Activated naive CD4-positive, alpha-beta T cell treated with anti-CD3 and anti-CD28 coated beads, Interleukin-2, amount 50 U/mL, for 72 hours (primary cell): ENCODE data around the gene SYP. TPM values are rescaled to one million over a fixed set of nuclear protein-coding genes. Genes with fewer than 3 reads are reported as not detected.
"Not testable (repeated sequence)": the region's sequence is repeated elsewhere in the genome, so short reads cannot be mapped to it uniquely, and the experiment has no call there.

Experiments used
- ATAC-seq, 2 donors: fragments of 150-1000 bp; cut with Tn5 transposase; 2 replicates each; pipeline ENCODE4 v1.10.0; 2021; ENCODE audit warnings: mild to moderate bottlenecking in 2 of 2, moderate library complexity in 2 of 2
- DNase-seq, 2 donors: peaks; one replicate each; pipeline ENCODE4 v3.0.0; 2021 to 2022; ENCODE audit warnings: low spot score in 2 of 2
- H3K27ac Mint-ChIP-seq, 2 donors: one replicate each; pipeline ENCODE4 v1.8.0; 2022; ENCODE audit warnings: mild to moderate bottlenecking in 2 of 2, mixed read lengths in 2 of 2
- H3K36me3 Mint-ChIP-seq, 2 donors: one replicate each; pipeline ENCODE4 v1.8.0; 2022; ENCODE audit warnings: mixed read lengths in 2 of 2
- H3K9me3 Mint-ChIP-seq, 2 donors: one replicate each; pipeline ENCODE4 v1.8.0; 2022; ENCODE audit warnings: mixed read lengths in 2 of 2
- total RNA-seq, 2 donors: library from RNA; stranded (reverse); gene quantifications; one replicate each; pipeline ENCODE4 v1.2.3, GENCODE V29; 2022

Gene SYP
- total RNA-seq, 2 donors from 2014 or later, result 11.2 to 69.3 TPM

DNA sequence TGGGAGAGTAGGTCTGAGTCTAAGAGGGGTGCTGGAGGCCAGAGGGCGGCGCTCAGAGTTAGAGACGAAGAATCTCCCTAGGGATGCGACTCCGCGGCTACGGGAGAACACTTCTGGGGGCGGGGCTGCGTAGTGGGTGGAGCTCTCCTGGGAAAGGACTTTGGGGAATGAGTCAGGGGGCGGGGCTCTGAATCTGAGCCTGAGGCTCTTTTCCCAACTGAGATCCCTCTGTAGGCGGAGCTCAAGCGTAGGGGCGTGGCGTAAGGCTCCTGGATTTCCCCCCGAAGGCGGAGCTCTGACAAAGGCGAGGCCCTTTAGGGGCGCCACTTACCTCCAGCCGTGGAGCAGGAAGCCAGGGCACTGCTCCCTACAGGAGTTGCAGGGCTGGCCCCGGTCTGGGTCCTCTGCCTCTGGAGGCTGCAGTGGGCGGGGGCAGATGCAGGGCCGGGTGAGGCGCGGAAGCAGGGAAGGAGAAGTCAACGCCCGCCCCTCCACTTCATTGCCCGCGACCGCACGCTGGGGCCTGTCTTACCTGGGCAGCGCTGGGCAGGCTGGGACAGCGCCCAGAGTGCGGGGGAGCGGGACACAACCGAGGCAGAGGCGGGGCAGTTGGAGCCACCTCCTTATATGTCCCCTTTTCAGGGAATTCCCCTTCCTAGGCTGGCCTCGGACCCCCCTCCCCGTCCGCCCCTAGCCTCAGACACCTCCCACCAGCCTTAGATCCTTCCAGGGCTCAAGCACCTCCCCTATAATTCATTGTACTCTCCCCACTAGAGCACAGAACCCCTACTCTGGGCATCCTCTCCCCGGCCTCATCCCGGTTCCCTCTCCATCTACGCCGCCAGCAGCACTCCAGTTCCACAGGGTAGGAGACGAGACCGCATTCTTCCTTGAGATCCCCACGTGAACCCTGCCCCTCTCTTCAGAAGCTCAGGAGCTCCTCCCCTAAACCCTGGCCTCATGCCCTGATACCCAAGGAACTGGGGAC is 15.4 kb downstream of the SYP start:
- no peaks in the 10 kb centered on the region for H3K9me3 Mint-ChIP-seq
- ATAC-seq (peak; percentile 58 to 65), DNase-seq (peak; percentile 31 to 64)
- peak overlapping the region; percentile 82 to 89 for H3K27ac Mint-ChIP-seq
- H3K36me3 Mint-ChIP-seq, result peaks cover 3 to 8% of the 10 kb centered on the region in 2 donors

DNA sequence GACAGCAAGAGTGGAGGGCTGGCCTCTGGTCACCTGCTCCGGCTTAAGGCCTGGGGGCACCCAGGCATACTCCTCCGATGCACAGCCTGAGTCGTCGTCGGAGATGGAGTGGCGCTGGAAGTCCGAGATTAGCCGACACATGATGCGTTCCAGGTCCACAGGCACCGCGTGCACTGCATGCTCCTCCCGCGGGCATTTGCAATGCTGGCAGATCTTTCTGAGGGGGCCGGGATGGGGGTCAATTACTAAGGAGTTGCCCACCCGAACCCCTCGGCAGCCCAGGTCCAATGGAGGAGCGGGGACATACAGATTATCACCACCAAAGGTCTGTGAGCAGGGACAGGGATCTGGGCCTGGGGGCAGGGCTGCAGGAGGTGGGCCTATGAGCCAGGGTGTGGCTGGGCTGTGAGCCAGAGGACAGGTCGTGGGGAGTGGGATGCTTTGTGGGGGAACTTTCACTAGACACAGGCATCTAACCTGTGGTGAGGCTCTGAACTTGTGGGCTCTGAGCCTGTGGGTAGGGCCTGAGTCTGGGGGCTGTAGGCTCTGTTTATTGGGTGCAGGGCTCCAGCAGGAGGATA is 16.2 kb downstream of the SYP start:
- DNase-seq, result no peak
- Mint-ChIP-seq H3K27ac (peak overlapping the region in 1 of 2 donors; percentile 82), H3K36me3 (peaks cover 0 to 8% of the 10 kb centered on the region in 2 donors)

GRCh38 chrX:49179358-49179757 is 20.6 kb downstream of the SYP start:
- Mint-ChIP-seq H3K27ac (peak overlapping the region; percentile 67 to 72), H3K9me3 (no peaks in the 10 kb centered on the region), H3K36me3 (peaks cover 0 to 13% of the 10 kb centered on the region in 2 donors)
- DNase-seq (no peak), ATAC-seq (no peak)

More for the DNA sequence above, 16.2 kb downstream of the SYP start:
- H3K9me3 Mint-ChIP-seq, result no peaks in the 10 kb centered on the region
- peak in 1 of 2 donors; percentile 1 for ATAC-seq

- no peak for DNase-seq
- Mint-ChIP-seq H3K27ac (no peak overlapping the region), H3K9me3 (no peaks in the 10 kb centered on the region), H3K36me3 (peaks cover 0 to 17% of the 10 kb centered on the region in 2 donors)
- no peak for ATAC-seq
These were observed 21.5 kb downstream of the SYP start for GRCh38 chrX:49178537-49178936.

DNA sequence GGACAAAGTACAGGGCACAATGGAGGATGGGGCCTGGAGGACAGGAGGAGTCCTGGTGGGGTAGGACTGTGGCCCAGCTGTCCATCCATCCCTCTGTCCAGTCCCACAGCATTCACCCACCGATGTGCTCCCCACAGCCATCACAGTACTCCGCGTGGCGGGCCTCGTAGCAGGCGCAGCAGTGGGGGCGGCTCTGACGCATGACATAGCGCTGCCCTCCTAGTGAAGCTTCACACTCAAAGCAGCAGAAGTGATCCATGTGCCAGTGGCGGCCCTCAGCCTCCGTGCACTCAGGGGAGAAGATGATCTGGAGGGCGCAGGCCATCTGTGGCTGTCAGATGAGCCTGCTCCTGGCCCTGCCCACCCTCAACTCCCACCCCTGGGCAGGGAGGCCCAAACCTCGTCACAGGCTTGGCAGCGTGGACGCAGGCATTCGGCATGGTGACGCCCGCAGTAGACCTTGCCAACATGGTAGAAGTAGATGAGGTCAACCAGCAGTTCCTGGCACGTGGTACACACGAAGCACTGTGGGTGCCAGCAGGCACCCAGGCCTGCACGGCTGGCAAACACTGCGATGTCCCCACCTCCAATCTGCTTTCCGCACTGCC is 22.0 kb downstream of the SYP start:
- H3K27ac Mint-ChIP-seq, result peak overlapping the region; percentile 68
- DNase-seq (no peak), ATAC-seq (peak; percentile 4 to 18)
- peaks cover 6 to 21% of the 10 kb centered on the region in 2 donors for H3K36me3 Mint-ChIP-seq
- H3K9me3 Mint-ChIP-seq, result no peaks in the 10 kb centered on the region

- H3K36me3 Mint-ChIP-seq, result peaks cover 11 to 27% of the 10 kb centered on the region in 2 donors
- DNase-seq (no peak), ATAC-seq (peak; percentile 25 to 47)
- no peaks in the 10 kb centered on the region for H3K9me3 Mint-ChIP-seq
- peak overlapping the region; percentile 68 for H3K27ac Mint-ChIP-seq
These were observed 22.6 kb downstream of the SYP start for GRCh38 chrX:49177338-49177833.

DNA sequence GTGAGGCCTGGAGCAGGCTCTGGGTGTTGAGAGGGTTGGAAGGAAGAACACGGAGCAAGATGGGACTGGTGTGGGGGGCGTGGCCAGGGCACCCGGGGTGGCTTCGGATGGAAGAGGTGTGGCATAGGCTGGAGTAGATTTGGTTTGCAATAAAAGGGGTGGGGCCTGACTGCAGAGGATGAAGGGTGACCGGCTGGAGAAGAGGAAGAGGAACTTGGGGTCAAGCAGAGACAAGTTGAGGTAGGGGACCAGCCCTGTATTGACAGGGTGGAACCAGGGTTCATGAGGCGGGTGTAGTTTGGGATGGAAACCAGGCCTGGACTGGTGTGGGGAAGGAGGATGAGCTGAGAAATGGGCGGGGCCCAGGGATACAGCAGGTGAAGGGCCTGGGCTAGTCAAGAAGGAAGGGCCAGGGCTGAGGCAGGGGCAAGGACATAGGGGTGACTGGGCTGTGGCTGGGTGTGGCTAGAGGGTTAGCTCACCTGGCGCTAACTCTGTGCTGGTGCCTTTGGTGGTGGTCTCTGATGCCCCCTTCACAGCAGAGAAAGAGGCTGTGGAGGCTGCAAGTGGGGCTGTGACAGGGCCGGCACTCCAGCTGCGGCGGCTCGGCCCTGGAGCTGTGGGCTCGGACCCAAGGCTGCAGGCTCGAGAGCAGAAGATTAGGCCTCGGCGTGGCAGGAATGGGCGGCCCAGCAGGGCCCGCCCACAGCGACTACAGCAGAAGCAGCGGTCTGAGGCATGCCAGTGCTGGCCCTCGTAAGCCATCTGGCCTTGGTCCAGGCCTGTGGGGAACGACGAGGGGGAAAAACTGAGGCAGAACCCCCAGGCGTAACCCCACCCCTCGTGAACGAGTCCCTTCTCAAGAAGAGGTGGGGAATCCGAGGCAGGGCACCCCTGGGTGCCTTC is 23.3 kb downstream of the SYP start:
- H3K9me3 Mint-ChIP-seq, result no peaks in the 10 kb centered on the region
- peak overlapping the region in 1 of 2 donors; percentile 87 for H3K27ac Mint-ChIP-seq
- ATAC-seq (no peak), DNase-seq (no peak)
- H3K36me3 Mint-ChIP-seq, result peaks cover 16 to 27% of the 10 kb centered on the region in 2 donors

DNA sequence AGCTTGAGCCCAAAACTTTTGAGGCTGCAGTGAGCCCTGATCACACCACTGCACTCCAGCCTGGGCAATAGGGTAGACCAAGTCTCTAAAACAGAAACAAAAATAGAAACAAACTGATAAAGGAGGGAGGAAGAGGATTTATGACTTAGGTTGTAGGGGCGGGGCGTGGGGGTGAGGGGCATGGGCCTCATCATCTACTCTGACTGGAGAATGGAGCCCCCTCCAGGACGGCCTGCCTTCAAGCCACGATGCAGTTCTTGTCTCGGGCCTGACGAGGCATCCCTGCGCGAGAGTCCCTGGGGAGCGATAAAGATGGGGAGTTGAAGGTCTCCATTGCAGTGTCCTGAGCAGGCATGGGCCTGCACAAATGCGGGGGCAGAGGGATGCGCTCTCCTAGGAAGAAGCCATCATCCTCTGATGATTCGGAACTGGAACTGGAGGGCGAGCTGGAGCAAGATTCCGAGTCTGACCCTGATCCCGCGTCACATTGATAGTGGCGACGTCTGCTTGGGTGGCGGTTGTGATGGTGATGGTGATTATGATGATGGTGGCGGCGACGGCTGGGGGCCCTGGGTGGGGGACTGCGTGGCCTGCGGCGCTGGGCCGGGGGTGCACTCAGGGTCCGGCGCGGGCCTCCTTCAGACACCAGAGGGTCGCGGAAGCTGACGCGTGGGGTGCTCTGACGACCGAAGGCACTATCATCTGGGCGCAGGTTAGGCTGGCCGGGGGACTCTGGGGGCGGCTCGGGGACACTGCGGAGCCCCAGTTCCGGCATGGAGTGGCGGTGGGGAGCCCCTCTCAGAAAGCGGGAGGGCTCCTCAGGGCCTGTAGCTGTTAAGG is 24.3 kb downstream of the SYP start:
- H3K36me3 Mint-ChIP-seq, result peaks cover 16 to 23% of the 10 kb centered on the region in 2 donors
- peak overlapping the region; percentile 47 to 87 for H3K27ac Mint-ChIP-seq
- no peaks in the 10 kb centered on the region for H3K9me3 Mint-ChIP-seq
- DNase-seq, result no peak
- no peak for ATAC-seq

GRCh38 chrX:49174723-49175122 is 25.3 kb downstream of the SYP start:
- no peak for DNase-seq
- no peaks in the 10 kb centered on the region for H3K9me3 Mint-ChIP-seq
- no peak for ATAC-seq
- H3K36me3 Mint-ChIP-seq, result peaks cover 16 to 20% of the 10 kb centered on the region in 2 donors
- peak overlapping the region; percentile 72 to 74 for H3K27ac Mint-ChIP-seq

DNA sequence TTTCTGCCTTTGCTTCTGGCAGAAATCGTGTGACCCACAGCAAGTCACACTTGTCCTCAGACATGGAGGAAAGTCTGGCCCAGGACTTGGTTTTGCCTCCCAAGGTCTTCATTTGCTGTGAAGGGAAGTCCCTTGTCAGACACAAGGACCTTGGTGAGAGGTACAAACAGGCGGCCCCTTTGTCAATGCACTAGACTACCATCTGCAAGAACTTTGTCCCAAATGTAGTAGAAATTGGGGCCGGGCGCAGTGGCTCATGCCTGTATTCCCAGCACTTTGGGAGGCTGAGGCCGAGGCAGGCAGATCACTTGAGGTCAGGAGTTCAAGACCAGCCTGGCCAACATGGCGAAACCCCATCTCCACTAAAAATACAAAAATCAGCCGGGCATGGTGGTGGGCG is 26.4 kb downstream of the SYP start:
- Mint-ChIP-seq H3K36me3 (peaks cover 16 to 20% of the 10 kb centered on the region in 2 donors), H3K27ac (peak overlapping the region in 1 of 2 donors; percentile 93)
- not testable (repeated sequence) for H3K9me3 Mint-ChIP-seq, ATAC-seq, DNase-seq

- Mint-ChIP-seq H3K36me3 (peaks cover 16 to 20% of the 10 kb centered on the region in 2 donors), H3K9me3 (no peaks in the 10 kb centered on the region), H3K27ac (peak overlapping the region; percentile 86 to 93)
- ATAC-seq (peak; percentile 82 to 83), DNase-seq (peak; percentile 62 to 84)
These were observed 27.7 kb downstream of the SYP start for GRCh38 chrX:49172280-49172780.

- ATAC-seq, result peak; percentile 67 to 82
These were observed 28.2 kb downstream of the SYP start, which contains the start of gene PLP2 for GRCh38 chrX:49171752-49172279. Gene PLP2, plus strand, starts transcription at chrX:49171898. Its CDS starts 103 bp downstream, at chrX:49172001.

DNA sequence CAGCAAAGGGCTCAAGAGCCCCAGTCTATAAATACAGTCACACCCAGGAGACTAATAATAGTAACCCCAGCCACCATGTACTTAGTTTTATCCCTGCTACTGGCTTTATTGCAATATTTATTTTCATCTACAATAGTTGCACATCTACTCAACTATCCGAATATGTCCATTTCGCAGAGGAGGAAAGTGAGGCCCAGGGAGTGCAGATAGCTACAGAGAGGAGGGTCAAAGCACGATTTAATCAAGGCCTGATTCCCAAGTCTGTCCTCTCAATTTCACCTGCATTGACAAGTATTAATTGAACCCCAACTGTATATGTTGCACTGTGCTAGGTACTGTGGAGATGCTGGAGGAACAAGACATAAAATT is 32.3 kb downstream of the SYP start:
- DNase-seq, result no peak
- no peaks in the 10 kb centered on the region for H3K9me3 Mint-ChIP-seq
- peaks cover 3 to 8% of the 10 kb centered on the region in 2 donors for H3K36me3 Mint-ChIP-seq
- ATAC-seq, result no peak
- peak overlapping the region; percentile 74 to 95 for H3K27ac Mint-ChIP-seq

More at GRCh38 chrX:49171752-49172279, 28.2 kb downstream of the SYP start, which contains the start of gene PLP2:
- peaks cover 16 to 20% of the 10 kb centered on the region in 2 donors for H3K36me3 Mint-ChIP-seq
- peak within 1 kb of the TSS; percentile 86 to 93 for H3K27ac Mint-ChIP-seq
- no peaks in the 10 kb centered on the region for H3K9me3 Mint-ChIP-seq
- peak; percentile 65 to 80 for DNase-seq

GRCh38 chrX:49166914-49167739 is 32.9 kb downstream of the SYP start:
- peaks cover 0 to 5% of the 10 kb centered on the region in 2 donors for H3K36me3 Mint-ChIP-seq
- DNase-seq, result peak in 1 of 2 donors; percentile 81
- peak overlapping the region; percentile 74 to 95 for H3K27ac Mint-ChIP-seq
- no peaks in the 10 kb centered on the region for H3K9me3 Mint-ChIP-seq
- peak; percentile 12 to 56 for ATAC-seq
